A673 (cell line): Measurements from ENCODE around the gene TRAPPC10.

Source experiments
- EZH2 ChIP-seq: fragments of 200-600 bp; sonication (generic); IDR thresholded peaks from 2 replicates; pipeline ENCODE4 v1.6.1; 2017; ENCODE audit warnings: borderline replicate concordance, low read depth, mild to moderate bottlenecking, mixed read lengths, antibody characterized with exemption, low read length; ENCODE audit not compliant: poor library complexity, severe bottlenecking
- TF ChIP-seq, protein P1 (sequence below): fragments of 300-800, 200-600 bp; sonication (generic); conservative IDR thresholded peaks from 2 replicates; pipeline ENCODE4 v1.5.1; 2017; ENCODE audit warnings: low read depth, mild to moderate bottlenecking, antibody characterized with exemption, low read length, moderate library complexity, mixed read lengths

DNA sequence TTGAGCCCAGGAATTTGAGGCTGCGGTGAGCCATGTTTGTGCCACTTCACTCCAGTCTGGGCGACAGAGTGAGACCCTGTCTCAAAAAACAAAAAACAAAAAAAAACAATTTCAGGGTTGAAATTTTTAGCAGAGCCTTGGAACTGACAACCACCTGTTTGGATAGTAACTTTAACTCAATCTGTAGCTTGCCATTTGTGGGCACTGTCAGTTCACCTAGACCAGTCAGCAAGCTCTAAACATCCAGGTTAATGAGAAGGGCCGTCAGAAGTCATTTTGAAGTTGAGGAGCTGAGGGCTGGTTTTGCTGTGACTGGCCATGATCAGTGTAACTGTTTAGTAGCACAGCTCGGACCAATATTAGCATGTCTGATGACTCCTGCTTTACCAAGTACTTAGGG lies 8.4 kb downstream of the TRAPPC10 start:
- TF ChIP-seq, protein P1, sequence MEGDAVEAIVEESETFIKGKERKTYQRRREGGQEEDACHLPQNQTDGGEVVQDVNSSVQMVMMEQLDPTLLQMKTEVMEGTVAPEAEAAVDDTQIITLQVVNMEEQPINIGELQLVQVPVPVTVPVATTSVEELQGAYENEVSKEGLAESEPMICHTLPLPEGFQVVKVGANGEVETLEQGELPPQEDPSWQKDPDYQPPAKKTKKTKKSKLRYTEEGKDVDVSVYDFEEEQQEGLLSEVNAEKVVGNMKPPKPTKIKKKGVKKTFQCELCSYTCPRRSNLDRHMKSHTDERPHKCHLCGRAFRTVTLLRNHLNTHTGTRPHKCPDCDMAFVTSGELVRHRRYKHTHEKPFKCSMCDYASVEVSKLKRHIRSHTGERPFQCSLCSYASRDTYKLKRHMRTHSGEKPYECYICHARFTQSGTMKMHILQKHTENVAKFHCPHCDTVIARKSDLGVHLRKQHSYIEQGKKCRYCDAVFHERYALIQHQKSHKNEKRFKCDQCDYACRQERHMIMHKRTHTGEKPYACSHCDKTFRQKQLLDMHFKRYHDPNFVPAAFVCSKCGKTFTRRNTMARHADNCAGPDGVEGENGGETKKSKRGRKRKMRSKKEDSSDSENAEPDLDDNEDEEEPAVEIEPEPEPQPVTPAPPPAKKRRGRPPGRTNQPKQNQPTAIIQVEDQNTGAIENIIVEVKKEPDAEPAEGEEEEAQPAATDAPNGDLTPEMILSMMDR, result no peak
- no peak for TF ChIP-seq EZH2
